Heart right ventricle (tissue), 16 donors: ENCODE measurements around the gene MUTYH. TPM values are rescaled to one million over a fixed set of nuclear protein-coding genes. Genes with fewer than 3 reads are reported as not detected.

Source experiments
- ATAC-seq, 8 donors: fragments of 200-7000 bp; cut with Tn5 transposase; one replicate each; pipeline ENCODE4 v1.9.1; 2020; ENCODE audit warnings: mild to moderate bottlenecking in 8 of 8, moderate library complexity in 8 of 8, moderate number of reproducible peaks in 1 of 8
- DNase-seq, 2 donors: peaks; one replicate each; pipeline ENCODE4 v3.0.0-alpha.2; 2020
- H3K27ac ChIP-seq, 10 donors: fragments of 200-600 bp; sonication (generic) in 2 of 10; one replicate each; pipeline versions ENCODE4 v1.5.0 to v1.8.0; 2020 to 2022; ENCODE audit warnings: mild to moderate bottlenecking in 3 of 10
- H3K27me3 ChIP-seq, 7 donors: fragments of 200-600 bp; one replicate each; pipeline ENCODE4 v1.8.0; 2021 to 2022; ENCODE audit warnings: mild to moderate bottlenecking in 2 of 7
- H3K36me3 ChIP-seq, 9 donors: fragments of 200-600 bp; sonication (generic) in 1 of 9; one replicate each; pipeline versions ENCODE4 v1.5.0 to v1.8.0; 2020 to 2022; ENCODE audit warnings: mild to moderate bottlenecking in 2 of 9
- H3K4me1 ChIP-seq, 9 donors: fragments of 200-600 bp; sonication (generic) in 1 of 9; one replicate each; pipeline versions ENCODE4 v1.5.0 to v1.8.0; 2020 to 2022; ENCODE audit warnings: mild to moderate bottlenecking in 4 of 9
- H3K4me3 ChIP-seq, 10 donors: fragments of 200-600 bp; sonication (generic) in 2 of 10; one replicate each; pipeline versions ENCODE4 v1.5.0 to v1.8.0; 2020 to 2022; ENCODE audit warnings: mild to moderate bottlenecking in 7 of 10, moderate library complexity in 2 of 10
- H3K9me3 ChIP-seq, 11 donors: fragments of 200-600 bp in 10 of 11; sonication (generic) in 2 of 11; one replicate each; pipeline versions ENCODE4 v1.5.0 to v1.8.0; 2013 to 2022; ENCODE audit warnings: mild to moderate bottlenecking in 2 of 11, control low read depth in 1 of 11, moderate library complexity in 1 of 11
- CTCF ChIP-seq, 9 donors: fragments of 200-600 bp; sonication (generic) in 2 of 9; IDR thresholded peaks; one replicate each; pipeline versions ENCODE4 v1.5.0 to v1.8.0; 2021 to 2022; ENCODE audit warnings: antibody characterized with exemption in 9 of 9, mild to moderate bottlenecking in 5 of 9, moderate library complexity in 1 of 9
- WGBS, 2 donors: extraction: QIAGEN DNeasy Blood & Tissue Kit; methylation state at CpG; one replicate each; pipeline ENCODE4 v1.1.7; 2013; ENCODE audit warnings: inconsistent platforms in 1 of 2; 5-methylcytosine and 5-hydroxymethylcytosine counted together
- intact Hi-C, 10 donors: fragments of 100-400 bp; cut with DNase I; formaldehyde crosslinking; loops; one replicate each; pipeline versions ENCODE4 v1.11.1 to v1.14.2; 2022
- polyA plus RNA-seq, 2 donors: library from polyadenylated mRNA; stranded (reverse); fragments of 200-250 nt; gene quantifications; one replicate each; pipeline ENCODE4 v1.2.3, GENCODE V29; 2013
- total RNA-seq, 10 donors: library from RNA; stranded (reverse); fragmentation: NEBNext Ultra II Directional in 3 of 10; extraction: Animal tissue kit (Norgen Biotek cat#: 25700) in 3 of 10; gene quantifications; one replicate each; pipeline versions ENCODE4 v1.2.1 to v1.2.4, GENCODE V29; 2021 to 2023
- donor health status: Arrhythmogenic right ventricular cardiomyopathy.
- donor health status: ischemic (EF 13 %, LVEDD 7.1; RV severe dilation, severe dysfunction).
- donor health status: healthy with polysubstance abuse.
- donor health status: DM: no; HTN: yes; CAD: no.
- donor health status: DM: no; HTN: no; CAD: no.
- donor health status: ischemic (EF 25% LVEDD 6.9; RV normal size, moderate dysfunction).
- donor health status: ischemic (EF 25% LVEDD 5.7; RV mildly dilated, moderate dysfunction).
- donor health status: healthy.
- donor health status: DM: yes; HTN: yes; CAD: no.
- donor health status: Ischemic cardiomyopathy.
- donor health status: ischemic (EF 35%, LVEDD 5.7; RV mildly dilated, moderate dysfunction).
- donor health status: nonischemic (EF 11% LVEDD 7.7; RV severe dilation, severe dysfunction).
- donor health status: DM: yes; HTN: yes; CAD: no.
- donor health status: PGD.
- donor health status: ischemic (EF 29% LVEDD 5.4; RV normal size, mild dysfunction).
- donor health status: nonischemic (EF 23%, LVEDD 6.1; RV moderate dilation, normal function).

MUTYH gene
- total and polyA plus RNA-seq, 12 donors = 6.0 to 20.3 (median 9.4) TPM

- DNase-seq (no peak), ATAC-seq (no peak)
- H3K27ac ChIP-seq = no peak overlapping the region
- no peak for TF ChIP-seq CTCF (IDR thresholded peaks at IDR 0.05)
- no peaks in the 10 kb centered on the region for H3K9me3 ChIP-seq
- no peak overlapping the region for H3K4me3 ChIP-seq
- peaks cover 0 to 19% (median 10%) of the 10 kb centered on the region in 9 donors for H3K4me1 ChIP-seq
- intact Hi-C loops = no loop called here
- H3K36me3 ChIP-seq = no peaks in the 10 kb centered on the region
- WGBS, 2 donors = 87 to 90% methylated on average over 10 of the region's 10 CpGs
- peaks cover 0 to 7% (median 0%) of the 10 kb centered on the region in 7 donors for H3K27me3 ChIP-seq
These were observed 17.7 kb downstream of the MUTYH start for GRCh38 chr1:45322486-45323040.

GRCh38 chr1:45321444-45321843 is 18.8 kb downstream of the MUTYH start:
- Histone ChIP-seq H3K36me3 (no peaks in the 10 kb centered on the region), H3K4me3 (no peak overlapping the region), H3K4me1 (peaks cover 0 to 8% (median 0%) of the 10 kb centered on the region in 9 donors), H3K9me3 (no peaks in the 10 kb centered on the region), H3K27me3 (no peaks in the 10 kb centered on the region), H3K27ac (no peak overlapping the region)
- TF ChIP-seq CTCF (IDR thresholded peaks at IDR 0.05) = no peak
- no peak for DNase-seq
- whole genome bisulfite sequencing, 2 donors = 87 to 92% methylated on average over 5 of the region's 5 CpGs
- ATAC-seq = no peak
- intact Hi-C loops = no loop called here

GRCh38 chr1:45319761-45320160 is 20.5 kb downstream of the MUTYH start:
- DNase-seq = no peak
- Histone ChIP-seq H3K36me3 (no peaks in the 10 kb centered on the region), H3K27ac (no peak overlapping the region), H3K4me1 (no peaks in the 10 kb centered on the region), H3K9me3 (no peaks in the 10 kb centered on the region), H3K27me3 (no peaks in the 10 kb centered on the region), H3K4me3 (no peak overlapping the region)
- 78 to 83% methylated on average over 4 of the region's 4 CpGs for WGBS, 2 donors
- no peak for TF ChIP-seq CTCF (IDR thresholded peaks at IDR 0.05)
- intact Hi-C loops = no loop called here
- ATAC-seq = no peak

- no peaks in the 10 kb centered on the region for H3K4me1 ChIP-seq
- no peak overlapping the region for H3K4me3 ChIP-seq
- no peaks in the 10 kb centered on the region for H3K36me3 ChIP-seq
- WGBS, 2 donors = 45 to 46% methylated on average over 4 of the region's 4 CpGs
- no peak for ATAC-seq
- no peak for DNase-seq
- no peak overlapping the region for H3K27ac ChIP-seq
- H3K9me3 ChIP-seq = no peaks in the 10 kb centered on the region
- intact Hi-C loops = no loop called here
- no peaks in the 10 kb centered on the region for H3K27me3 ChIP-seq
- TF ChIP-seq CTCF (IDR thresholded peaks at IDR 0.05) = no peak
These were observed 23.1 kb downstream of the MUTYH start for GRCh38 chr1:45317166-45317565.
